Colon (tissue), 2 donors: Measurements from ENCODE around the gene STPG2.

Experiments used
- FAIRE-seq: peaks from 2 replicates; lab custom pipeline; 2012; peaks lifted over from hg19 to GRCh38; lab: Jason Lieb, UNC
- donor health status: control.
- donor health status: control.

The STPG2 gene

GRCh38 chr4:98143001-98143899, at the start of gene STPG2:
TSS of gene STPG2 (minus strand) at chr4:98143476.
- peak; percentile 75 for FAIRE-seq

GRCh38 chr4:98185279-98185678, 42.0 kb upstream of the STPG2 start:
- FAIRE-seq: no peak

- FAIRE-seq: no peak
Observed at GRCh38 chr4:98181809-98182208, 38.5 kb upstream of the STPG2 start.

- FAIRE-seq: no peak
Observed at GRCh38 chr4:98179951-98180350, 36.7 kb upstream of the STPG2 start.

- FAIRE-seq: no peak
Observed at GRCh38 chr4:98176531-98176930, 33.3 kb upstream of the STPG2 start.

GRCh38 chr4:98170035-98170434, 26.8 kb upstream of the STPG2 start:
- FAIRE-seq: no peak

GRCh38 chr4:98166731-98167041, 23.4 kb upstream of the STPG2 start:
- no peak for FAIRE-seq

GRCh38 chr4:98166025-98166730, 22.9 kb upstream of the STPG2 start:
- no peak for FAIRE-seq

- FAIRE-seq: no peak
Observed at GRCh38 chr4:98162696-98163095, 19.4 kb upstream of the STPG2 start.

- no peak for FAIRE-seq
Observed at GRCh38 chr4:98151145-98151924, 8.1 kb upstream of the STPG2 start.

- peak; percentile 62 for FAIRE-seq
Observed at GRCh38 chr4:98150092-98150761, 7.0 kb upstream of the STPG2 start.

- FAIRE-seq: no peak
Observed at GRCh38 chr4:98148856-98149255, 5.6 kb upstream of the STPG2 start.

- FAIRE-seq: no peak
Observed at GRCh38 chr4:98126141-98126540, 17.1 kb downstream of the STPG2 start.

GRCh38 chr4:98125585-98125984, 17.7 kb downstream of the STPG2 start:
- FAIRE-seq: no peak

- FAIRE-seq: no peak
Observed at GRCh38 chr4:98117363-98117762, 25.9 kb downstream of the STPG2 start.

- FAIRE-seq: no peak
Observed at GRCh38 chr4:98113012-98113411, 30.3 kb downstream of the STPG2 start.

GRCh38 chr4:98110929-98111328, 32.3 kb downstream of the STPG2 start:
- no peak for FAIRE-seq

GRCh38 chr4:98110214-98110613, 33.1 kb downstream of the STPG2 start:
- no peak for FAIRE-seq

GRCh38 chr4:98102660-98103059, 40.6 kb downstream of the STPG2 start:
- FAIRE-seq: peak; percentile 82

GRCh38 chr4:98101988-98102387, 41.3 kb downstream of the STPG2 start:
- no peak for FAIRE-seq

- no peak for FAIRE-seq
Observed at GRCh38 chr4:98098764-98099163, 44.5 kb downstream of the STPG2 start.

GRCh38 chr4:98094118-98094517, 49.2 kb downstream of the STPG2 start:
- FAIRE-seq: no peak
